Smooth muscle cell of the coronary artery (primary cell): ENCODE results near the gene CTTNBP2NL. TPM values are rescaled to one million over a fixed set of nuclear protein-coding genes. Genes with fewer than 3 reads are reported as not detected.

Source experiments
- total RNA-seq: library from RNA; depleted of rRNA; stranded (reverse); fragments of >200 nt; gene quantifications from 2 replicates; pipeline ENCODE4 v1.2.3, GENCODE V29; 2014; ENCODE audit warnings: low replicate concordance

The CTTNBP2NL gene
- 4.0 and 12.9 TPM in 2 replicates for total RNA-seq

GRCh38 chr1:112395821-112396652 lies at the start of gene CTTNBP2NL:
Gene CTTNBP2NL, plus strand, starts transcription at chr1:112396214. Its CDS starts 19,952 bp downstream, at chr1:112416166.

GRCh38 chr1:112508278-112509004 lies 112.4 kb downstream of the CTTNBP2NL start, which contains the start of gene WNT2B:
Gene WNT2B, plus strand, starts transcription at chr1:112508965. Its CDS starts 298 bp downstream, at chr1:112509263.

Other genes starting within 250 kb of the CTTNBP2NL start
- gene WNT2B, start 112.8 kb downstream of the CTTNBP2NL start, total RNA-seq: 1.2 and 1.7 TPM in 2 replicates
- gene ST7L, start 222.9 kb downstream of the CTTNBP2NL start, total RNA-seq: 8.8 and 16.4 TPM in 2 replicates
- gene CAPZA1, start 223.6 kb downstream of the CTTNBP2NL start, total RNA-seq: 196 and 198 TPM in 2 replicates